ENCODE results near the gene LYRM4.

Gene LYRM4

GRCh38 chr6:5307058-5307457 is 46.3 kb upstream of the LYRM4 start (continued):
- TF ChIP-seq KLF1 (tag by site-specific recombination; IDR thresholded peaks at IDR 0.05) (no peak), OVOL3 (tag by site-specific recombination; IDR thresholded peaks at IDR 0.05) (no peak), ZNF549 (tag by site-specific recombination; IDR thresholded peaks at IDR 0.05) (no peak), ZNF48 (tag by site-specific recombination; IDR thresholded peaks at IDR 0.05) (no peak), SCRT1 (tag by site-specific recombination; IDR thresholded peaks at IDR 0.05; ENCODE audit: borderline replicate concordance) (no peak), HOXA7 (CRISPR knock-in tag; IDR thresholded peaks at IDR 0.05; ENCODE audit: borderline replicate concordance) (no peak)

DNA sequence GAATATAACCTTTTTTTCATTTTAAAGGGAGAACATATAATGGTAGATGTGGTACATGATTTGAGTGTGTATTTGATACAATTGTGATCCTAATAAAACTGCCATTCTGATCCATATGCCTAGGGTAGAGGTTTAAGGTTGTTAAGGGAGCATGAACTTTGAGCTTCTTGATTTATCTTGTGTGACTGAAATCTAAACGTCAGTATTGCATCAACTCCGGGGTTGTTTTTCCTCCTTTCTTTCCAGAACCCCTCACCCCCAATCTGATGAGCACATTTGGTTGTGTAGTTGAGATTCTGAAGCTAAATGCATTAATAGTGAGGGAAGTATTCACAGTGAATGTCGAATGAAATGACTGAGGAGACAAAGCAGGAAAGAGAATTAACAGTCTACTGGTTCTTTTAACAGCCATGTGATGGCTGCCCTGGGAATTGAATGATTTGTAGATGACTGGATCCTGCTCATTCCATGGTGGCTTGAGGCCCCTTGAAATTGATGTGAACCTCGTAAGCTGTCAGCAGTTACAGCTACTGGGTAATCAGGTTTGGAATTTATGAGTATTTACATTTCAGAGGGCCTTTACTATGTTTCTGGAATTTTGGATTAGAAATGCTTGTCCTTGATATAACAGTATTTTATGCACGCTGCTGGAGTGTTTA is 45.3 kb upstream of the LYRM4 start:
- Histone ChIP-seq H3K4me1 (ENCODE audit: control insufficient read depth, insufficient read depth, low read length) (peaks cover 22% of the 10 kb centered on the region), H3K9me3 (ENCODE audit: control insufficient read depth, insufficient read depth, low read depth, low read length) (no peaks in the 10 kb centered on the region), H3K36me3 (ENCODE audit: control insufficient read depth in 2 of 2, insufficient read depth in 1 of 2, low read length in 2 of 2) (no peaks in the 10 kb centered on the region), H3K4me3 (ENCODE audit: low read depth, low read length) (no peak overlapping the region), H3K27ac (ENCODE audit: extremely low read depth, low read depth, low read length) (no peak overlapping the region)
- ChIA-PET POLR2A (no interaction called here), CTCF (interaction anchor here (0.7 to 5.1 kb wide), 7 partner anchors 13 to 665 kb away, joined by 3 to 30 read pairs (median 4); partner anchors contain the start of genes FARS2 and LYRM4)
- TF ChIP-seq ZFP37 (tag by site-specific recombination; IDR thresholded peaks at IDR 0.05) = peak; percentile 98
- 0 out of 2 replicates have a peak, but pooled peaks have one; percentile 22 for TF ChIP-seq ZBTB20 (tag by site-specific recombination; IDR thresholded peaks at IDR 0.05)
- TF ChIP-seq ZBTB8A (tag by site-specific recombination; IDR thresholded peaks at IDR 0.05) = 0 out of 2 replicates have a peak, but pooled peaks have one; percentile 18
- peak; percentile 21; the same call in 1 of the 2 replicates for TF ChIP-seq ZNF692 (tag by site-specific recombination; IDR thresholded peaks at IDR 0.05)
- TF ChIP-seq, protein P1, sequence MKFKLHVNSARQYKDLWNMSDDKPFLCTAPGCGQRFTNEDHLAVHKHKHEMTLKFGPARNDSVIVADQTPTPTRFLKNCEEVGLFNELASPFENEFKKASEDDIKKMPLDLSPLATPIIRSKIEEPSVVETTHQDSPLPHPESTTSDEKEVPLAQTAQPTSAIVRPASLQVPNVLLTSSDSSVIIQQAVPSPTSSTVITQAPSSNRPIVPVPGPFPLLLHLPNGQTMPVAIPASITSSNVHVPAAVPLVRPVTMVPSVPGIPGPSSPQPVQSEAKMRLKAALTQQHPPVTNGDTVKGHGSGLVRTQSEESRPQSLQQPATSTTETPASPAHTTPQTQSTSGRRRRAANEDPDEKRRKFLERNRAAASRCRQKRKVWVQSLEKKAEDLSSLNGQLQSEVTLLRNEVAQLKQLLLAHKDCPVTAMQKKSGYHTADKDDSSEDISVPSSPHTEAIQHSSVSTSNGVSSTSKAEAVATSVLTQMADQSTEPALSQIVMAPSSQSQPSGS (tag by site-specific recombination; IDR thresholded peaks at IDR 0.05; ENCODE audit: low read depth) = 0 out of 2 replicates have a peak, but pooled peaks have one; percentile 3
- peak; percentile 19; the same call in 1 of the 2 replicates for TF ChIP-seq ZNF335 (tag by site-specific recombination; conservative IDR thresholded peaks at IDR 0.05)
- no peak for TF ChIP-seq ZNF776 (tag by site-specific recombination; IDR thresholded peaks at IDR 0.05; ENCODE audit: borderline replicate concordance)
- TF ChIP-seq ZNF302 (tag by site-specific recombination; IDR thresholded peaks at IDR 0.05; ENCODE audit: low read depth) = no peak
- no peak for TF ChIP-seq ZNF658 (tag by site-specific recombination; IDR thresholded peaks at IDR 0.05)
- TF ChIP-seq, protein P2, sequence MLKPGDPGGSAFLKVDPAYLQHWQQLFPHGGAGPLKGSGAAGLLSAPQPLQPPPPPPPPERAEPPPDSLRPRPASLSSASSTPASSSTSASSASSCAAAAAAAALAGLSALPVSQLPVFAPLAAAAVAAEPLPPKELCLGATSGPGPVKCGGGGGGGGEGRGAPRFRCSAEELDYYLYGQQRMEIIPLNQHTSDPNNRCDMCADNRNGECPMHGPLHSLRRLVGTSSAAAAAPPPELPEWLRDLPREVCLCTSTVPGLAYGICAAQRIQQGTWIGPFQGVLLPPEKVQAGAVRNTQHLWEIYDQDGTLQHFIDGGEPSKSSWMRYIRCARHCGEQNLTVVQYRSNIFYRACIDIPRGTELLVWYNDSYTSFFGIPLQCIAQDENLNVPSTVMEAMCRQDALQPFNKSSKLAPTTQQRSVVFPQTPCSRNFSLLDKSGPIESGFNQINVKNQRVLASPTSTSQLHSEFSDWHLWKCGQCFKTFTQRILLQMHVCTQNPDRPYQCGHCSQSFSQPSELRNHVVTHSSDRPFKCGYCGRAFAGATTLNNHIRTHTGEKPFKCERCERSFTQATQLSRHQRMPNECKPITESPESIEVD (tag by site-specific recombination; IDR thresholded peaks at IDR 0.05) = peak; percentile 77
- TF ChIP-seq, protein P3, sequence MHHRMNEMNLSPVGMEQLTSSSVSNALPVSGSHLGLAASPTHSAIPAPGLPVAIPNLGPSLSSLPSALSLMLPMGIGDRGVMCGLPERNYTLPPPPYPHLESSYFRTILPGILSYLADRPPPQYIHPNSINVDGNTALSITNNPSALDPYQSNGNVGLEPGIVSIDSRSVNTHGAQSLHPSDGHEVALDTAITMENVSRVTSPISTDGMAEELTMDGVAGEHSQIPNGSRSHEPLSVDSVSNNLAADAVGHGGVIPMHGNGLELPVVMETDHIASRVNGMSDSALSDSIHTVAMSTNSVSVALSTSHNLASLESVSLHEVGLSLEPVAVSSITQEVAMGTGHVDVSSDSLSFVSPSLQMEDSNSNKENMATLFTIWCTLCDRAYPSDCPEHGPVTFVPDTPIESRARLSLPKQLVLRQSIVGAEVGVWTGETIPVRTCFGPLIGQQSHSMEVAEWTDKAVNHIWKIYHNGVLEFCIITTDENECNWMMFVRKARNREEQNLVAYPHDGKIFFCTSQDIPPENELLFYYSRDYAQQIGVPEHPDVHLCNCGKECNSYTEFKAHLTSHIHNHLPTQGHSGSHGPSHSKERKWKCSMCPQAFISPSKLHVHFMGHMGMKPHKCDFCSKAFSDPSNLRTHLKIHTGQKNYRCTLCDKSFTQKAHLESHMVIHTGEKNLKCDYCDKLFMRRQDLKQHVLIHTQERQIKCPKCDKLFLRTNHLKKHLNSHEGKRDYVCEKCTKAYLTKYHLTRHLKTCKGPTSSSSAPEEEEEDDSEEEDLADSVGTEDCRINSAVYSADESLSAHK (tag by site-specific recombination; IDR thresholded peaks at IDR 0.05) = peak; percentile 79
- no peak for TF ChIP-seq ZBTB48 (tag by site-specific recombination; IDR thresholded peaks at IDR 0.05)
- TF ChIP-seq FEZF1 (tag by site-specific recombination; IDR thresholded peaks at IDR 0.05) = peak; percentile 95
- peak; percentile 71 for TF ChIP-seq OSR2 (tag by site-specific recombination; IDR thresholded peaks at IDR 0.05)
- TF ChIP-seq OVOL3 (tag by site-specific recombination; IDR thresholded peaks at IDR 0.05) = peak; percentile 43; the same call in 1 of the 2 replicates
- no peak for TF ChIP-seq ZNF560 (tag by site-specific recombination; IDR thresholded peaks at IDR 0.05; ENCODE audit: borderline replicate concordance)
- peak; percentile 50; the same call in 1 of the 2 replicates for TF ChIP-seq ZNF843 (tag by site-specific recombination; IDR thresholded peaks at IDR 0.05)
- TF ChIP-seq ZSCAN30 (tag by site-specific recombination; IDR thresholded peaks at IDR 0.05) = peak; percentile 38; the same call in 1 of the 2 replicates
- TF ChIP-seq, protein P4, sequence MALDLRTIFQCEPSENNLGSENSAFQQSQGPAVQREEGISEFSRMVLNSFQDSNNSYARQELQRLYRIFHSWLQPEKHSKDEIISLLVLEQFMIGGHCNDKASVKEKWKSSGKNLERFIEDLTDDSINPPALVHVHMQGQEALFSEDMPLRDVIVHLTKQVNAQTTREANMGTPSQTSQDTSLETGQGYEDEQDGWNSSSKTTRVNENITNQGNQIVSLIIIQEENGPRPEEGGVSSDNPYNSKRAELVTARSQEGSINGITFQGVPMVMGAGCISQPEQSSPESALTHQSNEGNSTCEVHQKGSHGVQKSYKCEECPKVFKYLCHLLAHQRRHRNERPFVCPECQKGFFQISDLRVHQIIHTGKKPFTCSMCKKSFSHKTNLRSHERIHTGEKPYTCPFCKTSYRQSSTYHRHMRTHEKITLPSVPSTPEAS (tag by site-specific recombination; IDR thresholded peaks at IDR 0.05) = no peak

Measured in HEK293 (cell line).